22Rv1 (cell line): Measurements from ENCODE around the gene PCDH20.

ENCODE experiments used
- CTCF ChIP-seq: fragments of 450-650 bp; IDR thresholded peaks from 2 replicates; pipeline ENCODE4 v1.5.1; 2017; ENCODE audit warnings: mild to moderate bottlenecking
- ZFX ChIP-seq: fragments of 450-650 bp; IDR thresholded peaks from 2 replicates; pipeline ENCODE4 v1.6.1; 2017; ENCODE audit warnings: antibody characterized with exemption, borderline replicate concordance

GRCh38 chr13:61463024-61463423 is 47.4 kb upstream of the PCDH20 start:
- no peak for TF ChIP-seq CTCF
- no peak for TF ChIP-seq ZFX
